22Rv1 (cell line): Measurements from ENCODE around the gene FRMD4B.

Source experiments
- H3K27ac ChIP-seq: fragments of 450-650 bp; 2 replicates; pipeline ENCODE4 v1.5.1; 2017
- ZFX ChIP-seq: fragments of 450-650 bp; IDR thresholded peaks from 2 replicates; pipeline ENCODE4 v1.6.1; 2017; ENCODE audit warnings: antibody characterized with exemption, borderline replicate concordance
- TF ChIP-seq, protein P1 (sequence below): fragments of 450-650 bp; IDR thresholded peaks from 2 replicates; pipeline ENCODE4 v1.5.1; 2017; ENCODE audit warnings: mild to moderate bottlenecking

FRMD4B gene

GRCh38 chr3:69299344-69299743 is 86.5 kb downstream of the FRMD4B start:
- TF ChIP-seq, protein P1, sequence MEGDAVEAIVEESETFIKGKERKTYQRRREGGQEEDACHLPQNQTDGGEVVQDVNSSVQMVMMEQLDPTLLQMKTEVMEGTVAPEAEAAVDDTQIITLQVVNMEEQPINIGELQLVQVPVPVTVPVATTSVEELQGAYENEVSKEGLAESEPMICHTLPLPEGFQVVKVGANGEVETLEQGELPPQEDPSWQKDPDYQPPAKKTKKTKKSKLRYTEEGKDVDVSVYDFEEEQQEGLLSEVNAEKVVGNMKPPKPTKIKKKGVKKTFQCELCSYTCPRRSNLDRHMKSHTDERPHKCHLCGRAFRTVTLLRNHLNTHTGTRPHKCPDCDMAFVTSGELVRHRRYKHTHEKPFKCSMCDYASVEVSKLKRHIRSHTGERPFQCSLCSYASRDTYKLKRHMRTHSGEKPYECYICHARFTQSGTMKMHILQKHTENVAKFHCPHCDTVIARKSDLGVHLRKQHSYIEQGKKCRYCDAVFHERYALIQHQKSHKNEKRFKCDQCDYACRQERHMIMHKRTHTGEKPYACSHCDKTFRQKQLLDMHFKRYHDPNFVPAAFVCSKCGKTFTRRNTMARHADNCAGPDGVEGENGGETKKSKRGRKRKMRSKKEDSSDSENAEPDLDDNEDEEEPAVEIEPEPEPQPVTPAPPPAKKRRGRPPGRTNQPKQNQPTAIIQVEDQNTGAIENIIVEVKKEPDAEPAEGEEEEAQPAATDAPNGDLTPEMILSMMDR, result no peak
- no peak for TF ChIP-seq ZFX
- H3K27ac ChIP-seq, result no peak overlapping the region

DNA sequence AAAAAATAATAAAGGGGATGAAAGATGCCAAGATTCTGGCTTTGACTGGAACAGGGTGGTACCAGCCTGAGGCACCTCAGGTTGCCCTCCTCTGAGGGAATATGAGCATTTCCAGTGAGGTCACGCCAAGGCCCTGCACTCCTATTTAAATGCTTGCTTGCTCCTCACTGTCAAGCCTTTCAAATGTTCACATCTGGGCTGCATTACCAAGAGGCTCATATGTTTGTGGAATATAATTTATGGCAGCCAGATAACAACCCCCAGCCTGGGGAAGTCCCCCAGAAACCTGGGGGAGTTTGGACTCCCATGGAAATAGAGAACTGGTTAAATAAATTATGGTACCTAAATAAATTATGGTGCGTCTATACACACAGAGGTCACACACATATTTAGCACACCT is 88.4 kb downstream of the FRMD4B start:
- TF ChIP-seq ZFX, result no peak
- TF ChIP-seq, protein P1, result no peak
- no peak overlapping the region for H3K27ac ChIP-seq

GRCh38 chr3:69296995-69297394 is 88.9 kb downstream of the FRMD4B start:
- no peak overlapping the region for H3K27ac ChIP-seq

DNA sequence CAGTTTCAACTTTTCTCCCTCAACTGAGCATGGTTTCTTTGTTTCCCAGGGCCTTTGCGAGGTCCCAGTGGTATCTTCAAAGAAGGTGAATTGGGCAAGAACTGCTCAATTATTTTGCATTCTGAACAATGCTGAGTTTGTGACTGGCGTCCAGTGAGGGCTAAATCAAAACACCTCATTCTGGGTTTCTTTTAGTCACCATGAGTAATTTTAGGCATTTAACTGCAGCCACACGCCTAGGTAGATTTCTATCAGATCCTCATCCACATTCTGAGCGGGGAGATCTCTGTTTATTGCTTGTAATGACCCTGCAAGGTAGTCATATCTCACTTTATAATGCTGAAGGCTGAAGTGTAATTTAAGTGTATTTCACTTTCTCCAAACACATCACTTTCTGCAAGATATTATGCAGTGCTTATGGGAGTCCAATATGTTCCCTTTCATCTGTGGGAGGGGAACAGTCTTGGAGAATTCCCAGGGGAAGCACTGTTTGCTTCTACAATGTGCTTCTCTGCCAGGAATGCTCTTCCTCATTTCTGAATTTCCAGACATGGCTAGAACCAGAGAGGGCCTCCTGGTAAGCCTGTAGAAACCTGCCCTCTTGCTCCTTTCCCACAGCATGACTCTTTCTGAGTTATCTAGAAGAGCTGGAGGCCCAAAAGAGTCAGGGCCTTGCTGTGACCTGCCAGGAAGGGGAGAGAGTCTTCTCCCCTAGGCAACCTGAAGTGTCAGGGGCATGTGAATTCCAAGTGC is 91.7 kb downstream of the FRMD4B start:
- no peak overlapping the region for H3K27ac ChIP-seq
- TF ChIP-seq, protein P1, result no peak
- no peak for TF ChIP-seq ZFX

More at GRCh38 chr3:69296995-69297394, 88.9 kb downstream of the FRMD4B start:
- TF ChIP-seq, protein P1, result no peak
- no peak for TF ChIP-seq ZFX

DNA sequence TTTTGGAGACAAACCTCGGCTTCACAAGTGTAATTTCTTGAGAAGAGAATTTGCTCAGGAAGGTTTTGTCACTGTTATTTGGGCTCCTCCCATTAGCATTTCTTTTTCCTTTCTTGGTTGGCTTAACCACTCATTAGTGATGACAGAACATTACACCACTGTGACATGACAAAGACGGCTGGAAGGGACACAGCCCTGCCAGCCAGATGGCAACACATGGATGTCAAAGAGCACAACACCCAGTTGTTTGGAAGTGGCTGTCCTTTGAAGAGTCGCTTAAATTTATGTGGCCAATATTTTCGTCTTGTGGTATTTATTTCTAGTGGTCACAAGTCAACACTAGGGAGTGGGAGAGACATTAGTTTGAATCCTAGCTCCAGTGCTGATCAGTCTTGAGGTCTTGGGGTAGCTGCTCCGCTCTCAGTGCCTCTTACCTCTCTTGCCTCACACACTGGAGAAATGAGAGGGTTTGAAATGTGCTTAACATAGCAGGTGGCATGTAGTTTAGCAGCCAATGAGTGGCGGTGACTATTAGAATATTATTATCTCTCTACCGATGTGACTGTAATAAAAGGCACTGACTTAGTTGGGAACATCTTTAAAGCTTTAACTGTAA is 92.8 kb downstream of the FRMD4B start:
- TF ChIP-seq, protein P1, result no peak
- no peak for TF ChIP-seq ZFX
- H3K27ac ChIP-seq, result no peak overlapping the region

GRCh38 chr3:69292185-69292584 is 93.7 kb downstream of the FRMD4B start:
- TF ChIP-seq, protein P1, result no peak
- TF ChIP-seq ZFX, result no peak
- no peak overlapping the region for H3K27ac ChIP-seq

DNA sequence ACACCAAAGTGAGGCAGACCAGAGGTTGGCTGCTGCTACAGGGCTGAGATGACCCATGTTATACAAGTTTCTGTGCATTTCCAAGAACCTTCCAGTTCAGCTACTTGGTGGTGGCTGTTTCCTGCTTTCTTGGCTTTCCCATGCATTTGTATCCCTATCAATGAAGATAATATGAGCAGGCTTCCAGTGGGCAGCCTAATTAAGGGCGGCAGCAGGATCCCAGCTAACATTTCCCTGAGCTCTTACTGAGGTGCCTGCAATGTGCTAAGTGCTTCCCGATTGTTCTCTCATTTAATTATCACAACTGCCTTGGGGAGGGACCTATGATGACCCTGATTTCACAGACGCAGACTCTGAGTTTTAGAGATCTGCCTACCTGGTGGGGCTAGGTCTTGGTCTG is 95.5 kb downstream of the FRMD4B start:
- TF ChIP-seq, protein P1, result no peak
- TF ChIP-seq ZFX, result no peak
- no peak overlapping the region for H3K27ac ChIP-seq
